NB4 (cell line): ENCODE data around the gene ADGRB2.

Experiments
- MYC ChIP-seq: IDR thresholded peaks from 2 replicates; pipeline ENCODE4 v1.6.1; 2011; ENCODE audit warnings: low read depth, low read length
- TF ChIP-seq, protein P1 (sequence below): IDR thresholded peaks from one replicate; pipeline ENCODE4 v1.5.1; 2012; ENCODE audit warnings: low read depth, low read length

DNA sequence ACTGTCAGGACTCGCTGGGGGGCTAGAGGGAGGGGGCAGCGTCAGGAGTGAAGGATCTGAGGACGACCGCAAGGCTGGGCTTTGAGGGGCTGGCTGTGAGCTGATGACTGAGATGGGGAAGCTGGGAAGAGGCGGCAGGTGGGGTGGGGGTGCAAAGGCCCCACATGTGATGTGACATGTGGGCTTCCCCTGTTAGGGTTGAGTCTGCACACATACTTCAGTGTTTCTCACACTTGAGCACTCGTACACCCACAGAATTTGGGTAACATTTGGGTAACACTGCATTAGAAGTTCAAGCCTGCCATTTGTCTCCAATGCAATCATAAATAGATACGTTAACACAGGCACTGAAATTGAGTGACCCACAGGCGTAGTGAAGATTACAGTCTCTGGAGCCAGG lies 76.5 kb downstream of the ADGRB2 start:
- TF ChIP-seq, protein P1, sequence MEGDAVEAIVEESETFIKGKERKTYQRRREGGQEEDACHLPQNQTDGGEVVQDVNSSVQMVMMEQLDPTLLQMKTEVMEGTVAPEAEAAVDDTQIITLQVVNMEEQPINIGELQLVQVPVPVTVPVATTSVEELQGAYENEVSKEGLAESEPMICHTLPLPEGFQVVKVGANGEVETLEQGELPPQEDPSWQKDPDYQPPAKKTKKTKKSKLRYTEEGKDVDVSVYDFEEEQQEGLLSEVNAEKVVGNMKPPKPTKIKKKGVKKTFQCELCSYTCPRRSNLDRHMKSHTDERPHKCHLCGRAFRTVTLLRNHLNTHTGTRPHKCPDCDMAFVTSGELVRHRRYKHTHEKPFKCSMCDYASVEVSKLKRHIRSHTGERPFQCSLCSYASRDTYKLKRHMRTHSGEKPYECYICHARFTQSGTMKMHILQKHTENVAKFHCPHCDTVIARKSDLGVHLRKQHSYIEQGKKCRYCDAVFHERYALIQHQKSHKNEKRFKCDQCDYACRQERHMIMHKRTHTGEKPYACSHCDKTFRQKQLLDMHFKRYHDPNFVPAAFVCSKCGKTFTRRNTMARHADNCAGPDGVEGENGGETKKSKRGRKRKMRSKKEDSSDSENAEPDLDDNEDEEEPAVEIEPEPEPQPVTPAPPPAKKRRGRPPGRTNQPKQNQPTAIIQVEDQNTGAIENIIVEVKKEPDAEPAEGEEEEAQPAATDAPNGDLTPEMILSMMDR: no peak
- no peak for TF ChIP-seq MYC
